WTC11 (cell line): ENCODE data around the gene PCBP3. TPM values are rescaled to one million over a fixed set of nuclear protein-coding genes. Genes with fewer than 3 reads are reported as not detected.

Experiments used
- ATAC-seq: fragments of 200-7000 bp; cut with Tn5 transposase; 2 replicates; pipeline ENCODE4 v1.10.0; 2021; ENCODE audit warnings: mild to moderate bottlenecking, moderate library complexity
- CTCF ChIA-PET: fragments of 300-600 bp; sonication (Branson Sonifier 250); formaldehyde crosslinking; loops from one replicate; lab custom pipeline; 2021; ENCODE audit warnings: antibody characterized with exemption; lab: Charles Lee
- POLR2A ChIA-PET: fragments of 350-600 bp; sonication (Branson Sonifier 250); formaldehyde crosslinking; loops from one replicate; lab custom pipeline; 2021; ENCODE audit warnings: antibody characterized with exemption; lab: Charles Lee
- DNase-seq: peaks from one replicate; pipeline ENCODE4 v3.0.0; 2021; ENCODE audit warnings: low spot score
- H3K27ac Mint-ChIP-seq: 2 replicates; pipeline ENCODE4 v1.8.0; 2021; ENCODE audit warnings: mixed read lengths
- H3K27me3 Mint-ChIP-seq: 2 replicates; pipeline ENCODE4 v1.8.0; 2021; ENCODE audit warnings: low read depth, mild to moderate bottlenecking, moderate library complexity, mixed read lengths
- H3K36me3 Mint-ChIP-seq: 2 replicates; pipeline ENCODE4 v1.8.0; 2021; ENCODE audit warnings: mixed read lengths
- H3K4me1 Mint-ChIP-seq: 2 replicates; pipeline ENCODE4 v1.8.0; 2022; ENCODE audit warnings: mixed read lengths
- H3K4me3 Mint-ChIP-seq: 2 replicates; pipeline ENCODE4 v1.8.0; 2021; ENCODE audit warnings: mild to moderate bottlenecking, moderate library complexity, mixed read lengths
- H3K9me3 Mint-ChIP-seq: 2 replicates; pipeline ENCODE4 v1.8.0; 2021; ENCODE audit warnings: mixed read lengths
- ATF1 ChIP-seq: sonication (generic); formaldehyde crosslinking; IDR thresholded peaks from 2 replicates; pipeline ENCODE4 v1.8.1; 2023; ENCODE audit warnings: mild to moderate bottlenecking, moderate library complexity, missing genetic modification reagents
- ETV6 ChIP-seq: sonication (generic); formaldehyde crosslinking; IDR thresholded peaks from 2 replicates; pipeline ENCODE4 v1.8.1; 2022; ENCODE audit warnings: mild to moderate bottlenecking, missing genetic modification reagents
- MXD4 ChIP-seq: fragments of 250-450 bp; sonication (Bioruptor Pico); IDR thresholded peaks from 2 replicates; pipeline ENCODE4 v1.8.0; 2021; ENCODE audit warnings: mild to moderate bottlenecking, moderate library complexity, borderline replicate concordance
- MYBL2 ChIP-seq: sonication (generic); formaldehyde crosslinking; IDR thresholded peaks from 2 replicates; pipeline ENCODE4 v1.8.1; 2023; ENCODE audit warnings: mild to moderate bottlenecking, moderate library complexity, missing genetic modification reagents
- NR1H2 ChIP-seq: sonication (generic); formaldehyde crosslinking; IDR thresholded peaks from 2 replicates; pipeline ENCODE4 v1.9.0; 2021; ENCODE audit warnings: mild to moderate bottlenecking, moderate library complexity, missing genetic modification reagents
- PRRX2 ChIP-seq: fragments of 250-450 bp; sonication (Bioruptor Pico); IDR thresholded peaks from 2 replicates; pipeline ENCODE4 v1.8.0; 2021; ENCODE audit warnings: mild to moderate bottlenecking
- SMAD3 ChIP-seq: sonication (generic); formaldehyde crosslinking; IDR thresholded peaks from 2 replicates; pipeline ENCODE4 v1.8.0; 2022; ENCODE audit warnings: missing genetic modification reagents, mild to moderate bottlenecking, borderline replicate concordance
- SMAD4 ChIP-seq: sonication (generic); formaldehyde crosslinking; IDR thresholded peaks from 2 replicates; pipeline ENCODE4 v1.8.0; 2022; ENCODE audit warnings: mild to moderate bottlenecking, missing genetic modification reagents
- TCF7 ChIP-seq: sonication (generic); formaldehyde crosslinking; IDR thresholded peaks from 2 replicates; pipeline ENCODE4 v1.8.0; 2022; ENCODE audit warnings: mild to moderate bottlenecking, low read depth, missing genetic modification reagents, moderate library complexity
- TP53 ChIP-seq: sonication (generic); formaldehyde crosslinking; IDR thresholded peaks from 2 replicates; pipeline ENCODE4 v1.8.1; 2023; ENCODE audit warnings: mild to moderate bottlenecking, missing genetic modification reagents
- ZNF423 ChIP-seq: fragments of 250-450 bp; sonication (Bioruptor Pico); IDR thresholded peaks from 2 replicates; pipeline ENCODE4 v2.1.2; 2022; ENCODE audit warnings: mild to moderate bottlenecking, moderate library complexity
- total RNA-seq: library from RNA; stranded (reverse); gene quantifications from 3 replicates; pipeline ENCODE4 v1.2.3, GENCODE V29; 2021
- TF ChIP-seq, protein P1 (sequence below): sonication (generic); formaldehyde crosslinking; IDR thresholded peaks from 2 replicates; pipeline ENCODE4 v1.8.0; 2022; ENCODE audit warnings: mild to moderate bottlenecking, missing genetic modification reagents
- TF ChIP-seq, protein P2 (sequence below): fragments of 250-450 bp; sonication (Bioruptor Pico); IDR thresholded peaks from 2 replicates; pipeline ENCODE4 v1.9.0; 2021; ENCODE audit warnings: mild to moderate bottlenecking
- TF ChIP-seq, protein P3 (sequence below): sonication (generic); formaldehyde crosslinking; IDR thresholded peaks from 2 replicates; pipeline ENCODE4 v1.8.1; 2023; ENCODE audit warnings: mild to moderate bottlenecking, missing genetic modification reagents, moderate library complexity
- TF ChIP-seq, protein P4 (sequence below): sonication (generic); formaldehyde crosslinking; conservative IDR thresholded peaks from 2 replicates; pipeline ENCODE4 v1.8.1; 2023; ENCODE audit warnings: mild to moderate bottlenecking, low read depth, missing genetic modification reagents, moderate library complexity
- TF ChIP-seq, protein P5 (sequence below): fragments of 250-450 bp; sonication (Bioruptor Pico); IDR thresholded peaks from 2 replicates; pipeline ENCODE4 v1.9.0; 2021; ENCODE audit warnings: mild to moderate bottlenecking
- TF ChIP-seq, protein P6 (sequence below): fragments of 250-450 bp; sonication (Bioruptor Pico); IDR thresholded peaks from 2 replicates; pipeline ENCODE4 v1.8.0; 2021; ENCODE audit warnings: mild to moderate bottlenecking
- TF ChIP-seq, protein P7 (sequence below): sonication (generic); formaldehyde crosslinking; IDR thresholded peaks from 2 replicates; pipeline ENCODE4 v1.8.0; 2022; ENCODE audit warnings: mild to moderate bottlenecking, missing genetic modification reagents

PCBP3 gene
- total RNA-seq, 1 experiment from 2014 or later: 8.5 TPM

DNA sequence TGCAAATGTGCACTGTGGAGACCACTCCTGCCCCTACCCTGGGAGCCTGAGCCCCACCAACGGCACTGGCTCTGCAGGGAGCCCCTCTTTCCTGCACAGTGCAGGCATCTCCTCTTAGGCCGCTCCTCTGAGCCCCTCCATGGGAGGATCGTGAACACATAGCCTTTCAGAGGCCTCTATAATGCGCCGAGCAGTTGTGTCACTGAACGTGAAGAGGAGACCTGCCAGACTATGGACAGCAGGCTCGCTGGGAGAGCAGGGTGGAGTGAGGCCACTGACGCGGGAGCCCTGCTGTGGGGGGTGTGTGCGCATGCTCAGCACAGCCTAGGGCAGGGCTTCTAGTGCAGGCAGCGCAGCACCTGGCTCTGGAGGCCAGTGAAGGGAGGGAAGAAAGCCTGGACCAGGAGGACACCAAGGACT, 186.7 kb downstream of the PCBP3 start:
- H3K27ac Mint-ChIP-seq: no peak overlapping the region
- H3K36me3 Mint-ChIP-seq: no peaks in the 10 kb centered on the region; the same call in 1 of the 2 replicates
- peaks cover 14% of the 10 kb centered on the region for H3K4me1 Mint-ChIP-seq
- ChIA-PET POLR2A (no interaction called here), CTCF (interaction anchor here (2.2 kb wide), 1 partner anchor 10 kb away, joined by 8 read pairs; no protein-coding TSS in a partner anchor)
- H3K4me3 Mint-ChIP-seq: no peak overlapping the region
- H3K9me3 Mint-ChIP-seq: peaks cover 12% of the 10 kb centered on the region; the same call in 1 of the 2 replicates
- no peak; the same call in 1 of the 2 replicates for ATAC-seq
- H3K27me3 Mint-ChIP-seq: no peaks in the 10 kb centered on the region
- DNase-seq: no peak
- TF ChIP-seq SMAD4 (CRISPR knock-in tag): no peak
- TF ChIP-seq, protein P1, sequence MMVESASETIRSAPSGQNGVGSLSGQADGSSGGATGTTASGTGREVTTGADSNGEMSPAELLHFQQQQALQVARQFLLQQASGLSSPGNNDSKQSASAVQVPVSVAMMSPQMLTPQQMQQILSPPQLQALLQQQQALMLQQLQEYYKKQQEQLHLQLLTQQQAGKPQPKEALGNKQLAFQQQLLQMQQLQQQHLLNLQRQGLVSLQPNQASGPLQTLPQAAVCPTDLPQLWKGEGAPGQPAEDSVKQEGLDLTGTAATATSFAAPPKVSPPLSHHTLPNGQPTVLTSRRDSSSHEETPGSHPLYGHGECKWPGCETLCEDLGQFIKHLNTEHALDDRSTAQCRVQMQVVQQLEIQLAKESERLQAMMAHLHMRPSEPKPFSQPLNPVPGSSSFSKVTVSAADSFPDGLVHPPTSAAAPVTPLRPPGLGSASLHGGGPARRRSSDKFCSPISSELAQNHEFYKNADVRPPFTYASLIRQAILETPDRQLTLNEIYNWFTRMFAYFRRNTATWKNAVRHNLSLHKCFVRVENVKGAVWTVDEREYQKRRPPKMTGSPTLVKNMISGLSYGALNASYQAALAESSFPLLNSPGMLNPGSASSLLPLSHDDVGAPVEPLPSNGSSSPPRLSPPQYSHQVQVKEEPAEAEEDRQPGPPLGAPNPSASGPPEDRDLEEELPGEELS (CRISPR knock-in tag): no peak
- TF ChIP-seq, all 79 proteins: peak for 0

DNA sequence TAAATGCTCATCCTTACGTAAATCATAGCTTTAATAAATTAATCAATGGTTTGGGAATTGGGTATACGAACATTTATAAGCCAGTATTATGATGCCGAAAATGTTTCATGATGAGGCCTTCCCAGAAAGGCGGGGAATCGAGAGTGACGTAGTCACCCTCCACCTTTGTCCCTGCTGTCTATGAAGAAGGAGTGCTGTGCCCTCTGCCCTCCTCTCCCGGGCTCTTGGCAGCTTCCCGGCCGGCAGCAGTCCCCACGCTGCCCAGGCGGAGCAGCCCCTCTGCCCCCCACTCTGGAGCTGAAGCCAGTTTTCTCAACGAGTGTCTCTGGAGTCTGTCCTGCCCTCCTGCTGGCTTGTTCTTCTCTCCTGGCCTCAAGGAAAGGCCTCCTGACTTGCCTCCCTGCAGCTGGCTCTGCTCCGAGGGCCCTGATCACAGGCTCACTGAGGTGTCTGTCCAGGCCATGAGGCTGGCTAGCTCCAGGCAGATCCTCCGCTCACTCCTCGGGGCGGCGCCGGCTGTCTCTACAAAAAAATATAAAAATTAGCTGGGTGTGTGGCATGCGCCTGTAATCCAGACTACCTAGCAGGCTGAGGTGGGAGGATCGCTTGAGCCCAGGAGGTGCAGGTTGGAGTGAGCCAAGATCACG, 187.3 kb downstream of the PCBP3 start:
- H3K27me3 Mint-ChIP-seq: no peaks in the 10 kb centered on the region
- H3K36me3 Mint-ChIP-seq: no peaks in the 10 kb centered on the region; the same call in 1 of the 2 replicates
- POLR2A ChIA-PET: no interaction called here
- ATAC-seq (no peak), DNase-seq (no peak)
- CTCF ChIA-PET: interaction anchor here (2.2 kb wide), 1 partner anchor 10 kb away, joined by 8 read pairs; no protein-coding TSS in a partner anchor
- H3K27ac Mint-ChIP-seq: no peak overlapping the region
- peaks cover 12% of the 10 kb centered on the region; the same call in 1 of the 2 replicates for H3K9me3 Mint-ChIP-seq
- no peak for TF ChIP-seq NR1H2 (CRISPR knock-in tag)
- TF ChIP-seq, protein P2, sequence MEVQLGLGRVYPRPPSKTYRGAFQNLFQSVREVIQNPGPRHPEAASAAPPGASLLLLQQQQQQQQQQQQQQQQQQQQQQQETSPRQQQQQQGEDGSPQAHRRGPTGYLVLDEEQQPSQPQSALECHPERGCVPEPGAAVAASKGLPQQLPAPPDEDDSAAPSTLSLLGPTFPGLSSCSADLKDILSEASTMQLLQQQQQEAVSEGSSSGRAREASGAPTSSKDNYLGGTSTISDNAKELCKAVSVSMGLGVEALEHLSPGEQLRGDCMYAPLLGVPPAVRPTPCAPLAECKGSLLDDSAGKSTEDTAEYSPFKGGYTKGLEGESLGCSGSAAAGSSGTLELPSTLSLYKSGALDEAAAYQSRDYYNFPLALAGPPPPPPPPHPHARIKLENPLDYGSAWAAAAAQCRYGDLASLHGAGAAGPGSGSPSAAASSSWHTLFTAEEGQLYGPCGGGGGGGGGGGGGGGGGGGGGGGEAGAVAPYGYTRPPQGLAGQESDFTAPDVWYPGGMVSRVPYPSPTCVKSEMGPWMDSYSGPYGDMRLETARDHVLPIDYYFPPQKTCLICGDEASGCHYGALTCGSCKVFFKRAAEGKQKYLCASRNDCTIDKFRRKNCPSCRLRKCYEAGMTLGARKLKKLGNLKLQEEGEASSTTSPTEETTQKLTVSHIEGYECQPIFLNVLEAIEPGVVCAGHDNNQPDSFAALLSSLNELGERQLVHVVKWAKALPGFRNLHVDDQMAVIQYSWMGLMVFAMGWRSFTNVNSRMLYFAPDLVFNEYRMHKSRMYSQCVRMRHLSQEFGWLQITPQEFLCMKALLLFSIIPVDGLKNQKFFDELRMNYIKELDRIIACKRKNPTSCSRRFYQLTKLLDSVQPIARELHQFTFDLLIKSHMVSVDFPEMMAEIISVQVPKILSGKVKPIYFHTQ (CRISPR knock-in tag): no peak
- TF ChIP-seq, protein P3, sequence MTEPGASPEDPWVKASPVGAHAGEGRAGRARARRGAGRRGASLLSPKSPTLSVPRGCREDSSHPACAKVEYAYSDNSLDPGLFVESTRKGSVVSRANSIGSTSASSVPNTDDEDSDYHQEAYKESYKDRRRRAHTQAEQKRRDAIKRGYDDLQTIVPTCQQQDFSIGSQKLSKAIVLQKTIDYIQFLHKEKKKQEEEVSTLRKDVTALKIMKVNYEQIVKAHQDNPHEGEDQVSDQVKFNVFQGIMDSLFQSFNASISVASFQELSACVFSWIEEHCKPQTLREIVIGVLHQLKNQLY: no peak
- TF ChIP-seq, protein P4, sequence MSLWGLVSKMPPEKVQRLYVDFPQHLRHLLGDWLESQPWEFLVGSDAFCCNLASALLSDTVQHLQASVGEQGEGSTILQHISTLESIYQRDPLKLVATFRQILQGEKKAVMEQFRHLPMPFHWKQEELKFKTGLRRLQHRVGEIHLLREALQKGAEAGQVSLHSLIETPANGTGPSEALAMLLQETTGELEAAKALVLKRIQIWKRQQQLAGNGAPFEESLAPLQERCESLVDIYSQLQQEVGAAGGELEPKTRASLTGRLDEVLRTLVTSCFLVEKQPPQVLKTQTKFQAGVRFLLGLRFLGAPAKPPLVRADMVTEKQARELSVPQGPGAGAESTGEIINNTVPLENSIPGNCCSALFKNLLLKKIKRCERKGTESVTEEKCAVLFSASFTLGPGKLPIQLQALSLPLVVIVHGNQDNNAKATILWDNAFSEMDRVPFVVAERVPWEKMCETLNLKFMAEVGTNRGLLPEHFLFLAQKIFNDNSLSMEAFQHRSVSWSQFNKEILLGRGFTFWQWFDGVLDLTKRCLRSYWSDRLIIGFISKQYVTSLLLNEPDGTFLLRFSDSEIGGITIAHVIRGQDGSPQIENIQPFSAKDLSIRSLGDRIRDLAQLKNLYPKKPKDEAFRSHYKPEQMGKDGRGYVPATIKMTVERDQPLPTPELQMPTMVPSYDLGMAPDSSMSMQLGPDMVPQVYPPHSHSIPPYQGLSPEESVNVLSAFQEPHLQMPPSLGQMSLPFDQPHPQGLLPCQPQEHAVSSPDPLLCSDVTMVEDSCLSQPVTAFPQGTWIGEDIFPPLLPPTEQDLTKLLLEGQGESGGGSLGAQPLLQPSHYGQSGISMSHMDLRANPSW (CRISPR knock-in tag): no peak
- TF ChIP-seq MYBL2 (CRISPR knock-in tag): no peak
- no peak for TF ChIP-seq ATF1 (CRISPR knock-in tag)
- TF ChIP-seq MXD4 (CRISPR knock-in tag): no peak
- no peak for TF ChIP-seq TCF7 (CRISPR knock-in tag)
- peaks cover 14% of the 10 kb centered on the region for H3K4me1 Mint-ChIP-seq
- H3K4me3 Mint-ChIP-seq: no peak overlapping the region

DNA sequence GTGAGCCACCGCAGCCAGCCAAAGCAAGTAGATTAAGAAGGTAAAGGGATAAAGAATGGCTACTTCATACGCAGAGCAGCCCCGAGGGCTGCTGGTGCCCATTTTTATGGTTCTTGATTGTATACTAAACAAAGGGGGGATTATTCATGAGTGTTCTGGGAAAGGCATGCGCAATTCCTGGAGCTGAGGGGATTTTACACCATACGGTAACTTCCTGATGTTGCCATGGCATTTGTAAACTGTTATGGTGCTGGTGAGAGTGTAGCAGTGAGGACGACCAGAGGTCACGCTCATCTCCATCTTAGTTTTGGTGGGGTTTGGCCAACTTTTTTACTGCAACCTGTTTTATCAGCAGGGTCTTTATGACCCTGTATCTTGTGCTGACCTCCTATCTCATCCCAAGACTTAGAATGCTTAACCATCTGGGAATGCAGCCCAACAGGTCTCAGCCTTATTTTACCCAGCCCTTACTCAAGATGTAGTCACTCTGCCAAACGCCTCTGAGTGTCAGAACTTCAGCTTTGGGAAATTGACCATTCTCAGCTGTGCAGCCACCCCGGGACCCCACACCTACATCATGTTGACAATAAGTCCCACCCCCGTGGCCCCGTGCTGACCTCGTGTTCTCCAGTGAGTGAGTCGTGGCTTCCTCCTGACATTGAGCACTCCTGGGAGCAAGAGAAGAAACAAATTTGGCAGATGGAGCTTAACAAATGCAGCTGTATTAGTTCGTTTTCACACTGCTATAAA, 188.6 kb downstream of the PCBP3 start:
- ATAC-seq: no peak

More for the DNA sequence above, 188.6 kb downstream of the PCBP3 start:
- no peak overlapping the region; the same call in 1 of the 2 replicates for H3K27ac Mint-ChIP-seq
- ChIA-PET CTCF (interaction anchor here (1.3 to 2.2 kb wide), 2 partner anchors 12 to 191 kb away, joined by 3 to 8 read pairs; no protein-coding TSS in a partner anchor), POLR2A (no interaction called here)
- TF ChIP-seq, protein P5, sequence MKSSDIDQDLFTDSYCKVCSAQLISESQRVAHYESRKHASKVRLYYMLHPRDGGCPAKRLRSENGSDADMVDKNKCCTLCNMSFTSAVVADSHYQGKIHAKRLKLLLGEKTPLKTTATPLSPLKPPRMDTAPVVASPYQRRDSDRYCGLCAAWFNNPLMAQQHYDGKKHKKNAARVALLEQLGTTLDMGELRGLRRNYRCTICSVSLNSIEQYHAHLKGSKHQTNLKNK (CRISPR knock-in tag): no peak
- TF ChIP-seq PRRX2 (CRISPR knock-in tag) (no peak), ETV6 (CRISPR knock-in tag) (no peak), ZNF423 (CRISPR knock-in tag) (no peak), TP53 (CRISPR knock-in tag) (no peak), SMAD3 (CRISPR knock-in tag) (no peak)
- TF ChIP-seq, protein P6, sequence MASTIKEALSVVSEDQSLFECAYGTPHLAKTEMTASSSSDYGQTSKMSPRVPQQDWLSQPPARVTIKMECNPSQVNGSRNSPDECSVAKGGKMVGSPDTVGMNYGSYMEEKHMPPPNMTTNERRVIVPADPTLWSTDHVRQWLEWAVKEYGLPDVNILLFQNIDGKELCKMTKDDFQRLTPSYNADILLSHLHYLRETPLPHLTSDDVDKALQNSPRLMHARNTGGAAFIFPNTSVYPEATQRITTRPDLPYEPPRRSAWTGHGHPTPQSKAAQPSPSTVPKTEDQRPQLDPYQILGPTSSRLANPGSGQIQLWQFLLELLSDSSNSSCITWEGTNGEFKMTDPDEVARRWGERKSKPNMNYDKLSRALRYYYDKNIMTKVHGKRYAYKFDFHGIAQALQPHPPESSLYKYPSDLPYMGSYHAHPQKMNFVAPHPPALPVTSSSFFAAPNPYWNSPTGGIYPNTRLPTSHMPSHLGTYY (CRISPR knock-in tag): no peak
- TF ChIP-seq, protein P7, sequence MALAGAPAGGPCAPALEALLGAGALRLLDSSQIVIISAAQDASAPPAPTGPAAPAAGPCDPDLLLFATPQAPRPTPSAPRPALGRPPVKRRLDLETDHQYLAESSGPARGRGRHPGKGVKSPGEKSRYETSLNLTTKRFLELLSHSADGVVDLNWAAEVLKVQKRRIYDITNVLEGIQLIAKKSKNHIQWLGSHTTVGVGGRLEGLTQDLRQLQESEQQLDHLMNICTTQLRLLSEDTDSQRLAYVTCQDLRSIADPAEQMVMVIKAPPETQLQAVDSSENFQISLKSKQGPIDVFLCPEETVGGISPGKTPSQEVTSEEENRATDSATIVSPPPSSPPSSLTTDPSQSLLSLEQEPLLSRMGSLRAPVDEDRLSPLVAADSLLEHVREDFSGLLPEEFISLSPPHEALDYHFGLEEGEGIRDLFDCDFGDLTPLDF (CRISPR knock-in tag): no peak
- H3K4me1 Mint-ChIP-seq: peaks cover 15% of the 10 kb centered on the region
- H3K9me3 Mint-ChIP-seq: peaks cover 12% of the 10 kb centered on the region; the same call in 1 of the 2 replicates
- DNase-seq: no peak
- no peaks in the 10 kb centered on the region; the same call in 1 of the 2 replicates for H3K36me3 Mint-ChIP-seq
- no peaks in the 10 kb centered on the region for H3K27me3 Mint-ChIP-seq
- no peak overlapping the region for H3K4me3 Mint-ChIP-seq
